SK-N-SH (cell line): ENCODE data around the gene CEP131.

Experiments used
- EP300 ChIP-seq, 2 experiments: IDR thresholded peaks; 2 replicates each; pipeline versions ENCODE4 v1.4.0 to v1.6.1; 2012; ENCODE audit warnings: borderline replicate concordance in 1 of 2, low read depth in 1 of 2, low read length in 1 of 2
- JUND ChIP-seq: IDR thresholded peaks from 2 replicates; pipeline ENCODE4 v1.4.0; 2012
- MEF2A ChIP-seq: IDR thresholded peaks from 2 replicates; pipeline ENCODE4 v1.4.0; 2012; ENCODE audit warnings: low read depth, borderline replicate concordance
- POLR2AphosphoS5 ChIP-seq: IDR thresholded peaks from 2 replicates; pipeline ENCODE4 v1.6.1; 2012; ENCODE audit warnings: low read depth, low read length
- SIN3A ChIP-seq: IDR thresholded peaks from 2 replicates; pipeline ENCODE4 v1.6.1; 2012; ENCODE audit warnings: low read depth, mild to moderate bottlenecking, low read length, moderate library complexity, borderline replicate concordance
- TF ChIP-seq, protein P1 (sequence below): fragments of 200-600 bp; sonication (generic); IDR thresholded peaks from 2 replicates; pipeline ENCODE4 v1.6.1; 2017; ENCODE audit warnings: antibody characterized with exemption, mild to moderate bottlenecking, moderate library complexity
- TF ChIP-seq, protein P2 (sequence below): IDR thresholded peaks from 2 replicates; pipeline ENCODE4 v1.6.1; 2012; ENCODE audit warnings: mild to moderate bottlenecking, low read depth, low read length, moderate library complexity
- TF ChIP-seq, protein P3 (sequence below): IDR thresholded peaks from 2 replicates; pipeline ENCODE4; 2012
- TF ChIP-seq, protein P4 (sequence below): IDR thresholded peaks from 2 replicates; pipeline ENCODE4 v1.4.0; 2012; ENCODE audit warnings: low read depth

DNA sequence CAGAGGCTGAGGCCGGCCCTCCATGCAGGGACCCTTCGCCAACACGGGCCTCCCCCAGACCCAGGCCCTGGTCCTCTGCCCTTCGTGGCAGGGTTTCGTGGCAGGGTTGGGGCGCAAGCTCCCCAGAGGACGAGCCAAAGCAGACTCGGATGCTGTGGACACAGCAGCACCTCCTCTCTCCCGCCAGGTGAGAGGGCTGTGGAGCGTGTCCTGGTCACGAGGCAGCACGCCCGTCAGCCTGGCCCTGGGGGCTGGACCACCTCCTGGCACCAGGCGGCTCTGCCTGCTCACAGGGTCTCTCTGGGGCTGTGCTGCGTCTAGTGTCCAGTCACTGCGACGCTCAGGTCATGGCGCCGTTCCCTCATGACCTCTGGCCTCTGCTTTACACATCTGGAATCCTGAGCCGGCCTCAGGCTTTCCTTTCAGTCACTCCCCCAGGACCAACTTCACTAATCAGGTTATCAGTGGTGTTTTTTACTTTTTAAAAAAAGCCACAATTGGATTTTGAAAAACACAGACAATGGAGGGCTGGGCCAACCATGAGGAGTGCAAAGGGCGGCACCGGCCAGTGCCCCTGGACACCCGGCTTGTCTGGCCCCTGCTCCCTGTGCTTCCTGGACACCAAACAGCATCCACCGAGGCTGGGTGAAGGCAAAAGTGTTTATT is 21.7 kb upstream of the CEP131 start:
- TF ChIP-seq, protein P1, sequence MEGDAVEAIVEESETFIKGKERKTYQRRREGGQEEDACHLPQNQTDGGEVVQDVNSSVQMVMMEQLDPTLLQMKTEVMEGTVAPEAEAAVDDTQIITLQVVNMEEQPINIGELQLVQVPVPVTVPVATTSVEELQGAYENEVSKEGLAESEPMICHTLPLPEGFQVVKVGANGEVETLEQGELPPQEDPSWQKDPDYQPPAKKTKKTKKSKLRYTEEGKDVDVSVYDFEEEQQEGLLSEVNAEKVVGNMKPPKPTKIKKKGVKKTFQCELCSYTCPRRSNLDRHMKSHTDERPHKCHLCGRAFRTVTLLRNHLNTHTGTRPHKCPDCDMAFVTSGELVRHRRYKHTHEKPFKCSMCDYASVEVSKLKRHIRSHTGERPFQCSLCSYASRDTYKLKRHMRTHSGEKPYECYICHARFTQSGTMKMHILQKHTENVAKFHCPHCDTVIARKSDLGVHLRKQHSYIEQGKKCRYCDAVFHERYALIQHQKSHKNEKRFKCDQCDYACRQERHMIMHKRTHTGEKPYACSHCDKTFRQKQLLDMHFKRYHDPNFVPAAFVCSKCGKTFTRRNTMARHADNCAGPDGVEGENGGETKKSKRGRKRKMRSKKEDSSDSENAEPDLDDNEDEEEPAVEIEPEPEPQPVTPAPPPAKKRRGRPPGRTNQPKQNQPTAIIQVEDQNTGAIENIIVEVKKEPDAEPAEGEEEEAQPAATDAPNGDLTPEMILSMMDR: no peak
- TF ChIP-seq EP300 (IDR thresholded peaks at IDR 0.05; ENCODE audit: borderline replicate concordance in 1 of 2, low read depth in 1 of 2, low read length in 1 of 2): no peak
- TF ChIP-seq, protein P2, sequence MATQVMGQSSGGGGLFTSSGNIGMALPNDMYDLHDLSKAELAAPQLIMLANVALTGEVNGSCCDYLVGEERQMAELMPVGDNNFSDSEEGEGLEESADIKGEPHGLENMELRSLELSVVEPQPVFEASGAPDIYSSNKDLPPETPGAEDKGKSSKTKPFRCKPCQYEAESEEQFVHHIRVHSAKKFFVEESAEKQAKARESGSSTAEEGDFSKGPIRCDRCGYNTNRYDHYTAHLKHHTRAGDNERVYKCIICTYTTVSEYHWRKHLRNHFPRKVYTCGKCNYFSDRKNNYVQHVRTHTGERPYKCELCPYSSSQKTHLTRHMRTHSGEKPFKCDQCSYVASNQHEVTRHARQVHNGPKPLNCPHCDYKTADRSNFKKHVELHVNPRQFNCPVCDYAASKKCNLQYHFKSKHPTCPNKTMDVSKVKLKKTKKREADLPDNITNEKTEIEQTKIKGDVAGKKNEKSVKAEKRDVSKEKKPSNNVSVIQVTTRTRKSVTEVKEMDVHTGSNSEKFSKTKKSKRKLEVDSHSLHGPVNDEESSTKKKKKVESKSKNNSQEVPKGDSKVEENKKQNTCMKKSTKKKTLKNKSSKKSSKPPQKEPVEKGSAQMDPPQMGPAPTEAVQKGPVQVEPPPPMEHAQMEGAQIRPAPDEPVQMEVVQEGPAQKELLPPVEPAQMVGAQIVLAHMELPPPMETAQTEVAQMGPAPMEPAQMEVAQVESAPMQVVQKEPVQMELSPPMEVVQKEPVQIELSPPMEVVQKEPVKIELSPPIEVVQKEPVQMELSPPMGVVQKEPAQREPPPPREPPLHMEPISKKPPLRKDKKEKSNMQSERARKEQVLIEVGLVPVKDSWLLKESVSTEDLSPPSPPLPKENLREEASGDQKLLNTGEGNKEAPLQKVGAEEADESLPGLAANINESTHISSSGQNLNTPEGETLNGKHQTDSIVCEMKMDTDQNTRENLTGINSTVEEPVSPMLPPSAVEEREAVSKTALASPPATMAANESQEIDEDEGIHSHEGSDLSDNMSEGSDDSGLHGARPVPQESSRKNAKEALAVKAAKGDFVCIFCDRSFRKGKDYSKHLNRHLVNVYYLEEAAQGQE: no peak
- no peak for TF ChIP-seq MEF2A
- no peak for TF ChIP-seq SIN3A
- TF ChIP-seq, protein P3, sequence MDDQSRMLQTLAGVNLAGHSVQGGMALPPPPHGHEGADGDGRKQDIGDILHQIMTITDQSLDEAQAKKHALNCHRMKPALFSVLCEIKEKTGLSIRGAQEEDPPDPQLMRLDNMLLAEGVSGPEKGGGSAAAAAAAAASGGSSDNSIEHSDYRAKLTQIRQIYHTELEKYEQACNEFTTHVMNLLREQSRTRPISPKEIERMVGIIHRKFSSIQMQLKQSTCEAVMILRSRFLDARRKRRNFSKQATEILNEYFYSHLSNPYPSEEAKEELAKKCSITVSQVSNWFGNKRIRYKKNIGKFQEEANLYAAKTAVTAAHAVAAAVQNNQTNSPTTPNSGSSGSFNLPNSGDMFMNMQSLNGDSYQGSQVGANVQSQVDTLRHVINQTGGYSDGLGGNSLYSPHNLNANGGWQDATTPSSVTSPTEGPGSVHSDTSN: no peak
- TF ChIP-seq, protein P4, sequence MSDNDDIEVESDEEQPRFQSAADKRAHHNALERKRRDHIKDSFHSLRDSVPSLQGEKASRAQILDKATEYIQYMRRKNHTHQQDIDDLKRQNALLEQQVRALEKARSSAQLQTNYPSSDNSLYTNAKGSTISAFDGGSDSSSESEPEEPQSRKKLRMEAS: no peak
- TF ChIP-seq JUND: no peak
- no peak; the same call in 1 of the 2 replicates for TF ChIP-seq POLR2AphosphoS5
